Activated CD8-positive, alpha-beta memory T cell treated with anti-CD3 and anti-CD28 coated beads, Interleukin-2, amount 50 U/mL, for 1 hour (primary cell): ENCODE results near the gene PCDHGC3.

Experiments
- DNase-seq: peaks from one replicate; pipeline ENCODE4 v3.0.0-alpha.2; 2020; ENCODE audit errors: extremely low read depth

Gene PCDHGC3

DNA sequence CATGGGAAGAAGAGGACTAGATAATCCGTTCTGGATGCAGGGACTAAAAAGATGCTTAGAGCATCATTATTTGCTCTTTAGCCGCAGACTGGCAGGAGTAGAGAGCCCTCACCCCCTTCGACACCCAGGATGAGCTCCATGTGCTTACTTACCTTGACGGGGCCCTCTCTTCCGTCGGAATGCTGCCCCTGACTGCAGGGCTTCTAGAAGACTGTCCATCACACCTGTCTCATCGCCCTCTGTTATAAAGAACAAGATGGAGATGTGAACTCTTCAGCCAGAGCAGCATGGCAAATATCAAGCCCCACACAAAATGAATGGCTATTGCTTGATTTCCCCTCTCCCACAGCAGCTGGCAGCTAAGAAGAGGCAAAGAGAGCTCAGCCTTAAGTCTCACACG lies 48.2 kb downstream of the PCDHGC3 start:
- DNase-seq = no peak

DNA sequence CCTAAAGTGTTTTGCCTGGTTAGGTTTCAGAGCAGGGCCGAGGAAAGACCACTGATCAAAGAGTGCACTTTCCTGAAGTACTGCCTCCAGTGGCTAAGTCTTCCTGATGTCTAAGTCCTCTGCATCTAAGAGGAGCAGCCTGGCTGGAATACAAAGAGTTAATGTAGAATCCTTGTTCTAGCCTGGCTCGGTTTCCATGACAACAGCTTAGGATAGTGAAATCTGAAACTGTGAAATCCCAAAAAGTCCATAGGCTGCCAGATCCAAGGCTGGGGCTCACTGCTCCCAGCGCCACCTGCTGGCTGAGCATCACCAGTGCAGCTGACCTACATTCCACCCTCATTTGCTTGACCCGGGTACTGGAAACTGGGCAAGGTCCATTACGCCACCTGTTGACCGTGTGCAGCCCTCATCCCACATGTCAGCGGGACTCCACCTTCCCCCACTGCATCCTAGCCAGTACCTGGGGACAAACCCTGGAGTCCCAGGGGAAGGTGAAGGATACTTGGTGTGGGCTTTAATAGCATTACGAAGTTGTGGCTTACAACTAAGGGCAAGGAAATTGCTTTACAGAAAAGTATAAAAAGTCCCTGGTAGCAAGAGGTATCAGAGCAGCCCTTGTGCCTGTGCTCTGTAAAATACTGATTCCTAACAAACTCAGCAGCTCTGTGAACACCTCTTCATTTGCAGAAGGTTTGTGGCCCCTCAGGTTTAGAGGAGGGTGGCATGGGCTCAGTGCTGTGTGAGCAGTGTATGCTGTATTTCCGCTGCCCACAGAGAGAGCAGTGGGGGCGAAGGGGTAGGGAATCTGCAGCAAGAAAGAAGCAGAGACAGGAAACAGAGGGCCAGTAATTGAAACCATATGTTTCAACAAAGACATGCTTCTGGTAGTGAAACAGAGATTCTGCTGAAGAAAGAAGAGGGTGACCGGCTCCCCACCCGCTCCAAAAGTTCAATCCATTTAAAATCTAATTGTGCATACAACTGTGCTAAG lies 49.1 kb downstream of the PCDHGC3 start:
- no peak for DNase-seq

DNA sequence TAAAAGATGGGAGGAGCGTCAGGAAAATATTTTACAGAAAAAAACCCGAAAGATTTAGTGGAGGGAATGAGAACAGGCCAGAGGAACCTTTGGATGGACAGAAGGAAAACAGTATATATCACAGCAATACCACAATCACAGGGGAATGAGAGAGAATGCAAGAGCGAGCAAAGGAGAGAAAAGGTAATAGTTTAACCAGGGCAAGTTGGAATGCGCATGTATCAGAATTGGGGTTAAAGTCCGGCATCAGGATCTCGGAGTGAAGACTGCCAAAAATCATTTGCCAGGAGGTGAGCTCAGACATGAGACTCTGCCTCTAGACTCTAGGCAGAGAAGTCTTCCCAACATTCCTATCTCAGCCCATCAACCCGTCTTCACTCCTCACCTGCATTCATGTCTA lies 49.9 kb downstream of the PCDHGC3 start:
- no peak for DNase-seq

DNA sequence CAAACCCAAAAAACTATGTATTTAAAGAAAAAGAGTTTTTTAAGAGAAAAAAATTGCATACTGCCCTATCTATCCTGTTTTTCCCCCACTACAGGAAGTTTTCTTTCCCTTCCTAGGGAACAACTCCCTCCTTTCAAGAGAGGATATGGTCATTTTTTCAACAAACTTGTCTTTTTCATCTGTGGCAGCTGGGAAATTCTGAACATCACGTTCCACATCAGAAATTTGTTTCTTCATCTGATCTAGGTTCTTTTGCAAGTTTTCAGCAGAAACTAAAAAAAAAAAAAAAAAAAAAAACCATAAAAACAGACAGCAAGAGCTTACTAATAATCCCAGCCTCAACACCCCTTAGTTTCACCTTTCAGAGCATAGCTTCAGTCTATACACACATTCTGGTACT lies 51.7 kb downstream of the PCDHGC3 start:
- DNase-seq = no peak
